ENCODE measurements around the gene AATK. TPM values are rescaled to one million over a fixed set of nuclear protein-coding genes. Genes with fewer than 3 reads are reported as not detected.

The AATK gene
- total and polyA plus RNA-seq, 11 donors, result 1.3 to 12.0 (median 9.3) TPM

DNA sequence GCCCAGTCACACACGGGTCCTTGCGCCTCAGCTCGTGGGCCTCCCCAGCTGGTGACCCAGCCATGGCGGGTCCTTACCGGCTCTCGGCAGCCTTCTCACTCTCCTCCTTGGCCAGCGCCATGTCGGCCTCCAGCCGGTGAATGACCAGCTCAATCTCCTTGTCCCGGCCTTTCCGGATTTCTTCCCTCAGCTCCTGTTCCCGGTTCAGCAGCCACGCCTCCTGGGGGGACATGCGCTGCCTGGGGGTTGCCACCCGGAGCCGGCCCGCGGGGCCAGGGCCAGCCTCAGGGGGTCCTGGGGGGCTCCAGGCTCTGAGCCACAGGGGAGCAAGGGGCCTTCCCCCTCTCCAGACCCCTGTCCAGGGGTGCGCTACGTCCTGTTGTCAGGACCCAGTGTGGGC, 25.1 kb upstream of the AATK start:
- no peak for TF ChIP-seq POLR2A (IDR thresholded peaks at IDR 0.05)
- TF ChIP-seq, protein P1, sequence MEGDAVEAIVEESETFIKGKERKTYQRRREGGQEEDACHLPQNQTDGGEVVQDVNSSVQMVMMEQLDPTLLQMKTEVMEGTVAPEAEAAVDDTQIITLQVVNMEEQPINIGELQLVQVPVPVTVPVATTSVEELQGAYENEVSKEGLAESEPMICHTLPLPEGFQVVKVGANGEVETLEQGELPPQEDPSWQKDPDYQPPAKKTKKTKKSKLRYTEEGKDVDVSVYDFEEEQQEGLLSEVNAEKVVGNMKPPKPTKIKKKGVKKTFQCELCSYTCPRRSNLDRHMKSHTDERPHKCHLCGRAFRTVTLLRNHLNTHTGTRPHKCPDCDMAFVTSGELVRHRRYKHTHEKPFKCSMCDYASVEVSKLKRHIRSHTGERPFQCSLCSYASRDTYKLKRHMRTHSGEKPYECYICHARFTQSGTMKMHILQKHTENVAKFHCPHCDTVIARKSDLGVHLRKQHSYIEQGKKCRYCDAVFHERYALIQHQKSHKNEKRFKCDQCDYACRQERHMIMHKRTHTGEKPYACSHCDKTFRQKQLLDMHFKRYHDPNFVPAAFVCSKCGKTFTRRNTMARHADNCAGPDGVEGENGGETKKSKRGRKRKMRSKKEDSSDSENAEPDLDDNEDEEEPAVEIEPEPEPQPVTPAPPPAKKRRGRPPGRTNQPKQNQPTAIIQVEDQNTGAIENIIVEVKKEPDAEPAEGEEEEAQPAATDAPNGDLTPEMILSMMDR (IDR thresholded peaks at IDR 0.05), result no peak
- no peak for ATAC-seq
- H3K9me3 ChIP-seq, result no peaks in the 10 kb centered on the region
- intact Hi-C loops (cut with DNase I), result loop anchor here in 1 of 10 donors (5.0 kb wide), 1 partner anchor 44 kb away; no protein-coding TSS in a partner anchor
- H3K4me1 ChIP-seq, result peaks cover 0 to 26% (median 5%) of the 10 kb centered on the region in 12 donors
- 89 to 96% (median 91%) methylated on average over 15 to 20 of the region's 20 CpGs for WGBS, 4 donors
- H3K27me3 ChIP-seq, result no peaks in the 10 kb centered on the region
- no peak for DNase-seq
- H3K36me3 ChIP-seq, result peaks cover 0 to 28% (median 0%) of the 10 kb centered on the region in 9 donors
- H3K27ac ChIP-seq, result no peak overlapping the region
- no peak overlapping the region for H3K4me3 ChIP-seq

DNA sequence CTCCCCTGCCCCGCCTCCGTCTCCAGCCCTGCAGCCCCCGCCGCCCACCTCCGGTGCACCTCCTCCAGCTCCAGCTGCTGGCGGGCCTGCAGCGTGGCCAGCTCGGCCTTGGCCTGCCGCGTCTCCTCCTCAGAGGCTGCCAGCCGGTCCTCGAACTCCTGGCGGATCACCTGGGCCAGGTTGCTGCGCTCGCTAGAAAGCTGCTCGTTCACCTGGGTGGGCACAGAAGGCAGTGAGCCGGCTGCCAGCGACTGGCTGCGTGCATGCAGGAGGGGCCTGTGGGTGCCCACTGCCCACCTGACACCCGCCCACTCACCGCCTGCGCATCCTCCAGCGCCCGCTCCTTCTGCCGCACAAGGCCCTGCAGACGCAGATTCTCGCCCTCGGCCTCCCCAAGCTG, 24.6 kb upstream of the AATK start:
- peaks cover 0 to 28% (median 0%) of the 10 kb centered on the region in 9 donors for H3K36me3 ChIP-seq
- intact Hi-C loops (cut with DNase I), result loop anchor here in 1 of 10 donors (5.0 kb wide), 1 partner anchor 43 kb away; no protein-coding TSS in a partner anchor
- peak in 1 of 5 donors; percentile 15 for DNase-seq

DNA sequence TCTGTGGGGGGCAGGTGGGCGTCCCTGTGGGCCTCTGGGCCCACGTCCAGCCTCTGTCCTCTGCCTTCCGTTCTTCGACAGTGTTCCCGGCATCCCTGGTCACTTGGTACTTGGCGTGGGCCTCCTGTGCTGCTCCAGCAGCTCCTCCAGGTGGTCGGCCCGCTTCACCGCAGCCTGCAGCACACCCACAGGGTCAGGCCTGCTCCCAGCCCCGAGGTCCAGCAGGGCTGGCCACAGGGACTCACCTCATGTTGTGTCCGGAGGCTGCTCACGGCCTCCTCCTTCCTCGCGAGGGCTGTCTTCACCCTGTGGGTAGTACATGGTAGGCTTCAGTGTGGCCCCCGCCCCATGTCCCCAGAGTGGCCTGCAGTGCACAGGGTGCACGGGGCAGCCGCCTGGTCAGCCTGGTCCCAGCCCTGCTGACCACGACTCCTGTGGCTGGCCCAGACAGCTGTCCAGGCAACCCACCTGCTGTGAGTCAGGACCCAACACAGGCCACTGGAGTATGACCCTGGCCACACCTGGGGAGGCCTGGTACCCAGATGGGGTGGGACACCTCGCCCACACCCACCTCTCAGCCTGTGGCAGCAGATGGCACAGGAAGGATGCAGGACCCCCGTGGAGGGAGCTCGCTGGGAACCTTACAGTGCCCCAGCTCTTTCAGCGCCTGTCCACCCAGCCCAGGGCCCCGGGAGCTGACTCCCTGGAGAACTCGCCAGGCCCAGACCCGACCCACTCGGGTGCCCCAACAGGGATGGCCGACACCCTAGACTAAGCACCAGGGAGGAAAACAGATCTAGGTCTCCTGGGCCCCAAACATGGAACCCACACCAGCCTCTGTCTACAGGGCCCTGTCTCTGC, 23.9 kb upstream of the AATK start:
- no peak overlapping the region for H3K27ac ChIP-seq
- H3K4me3 ChIP-seq, result no peak overlapping the region
- WGBS, 4 donors, result 80 to 84% (median 83%) methylated on average over 15 to 27 of the region's 27 CpGs
- intact Hi-C loops (cut with DNase I), result loop anchor here in 1 of 10 donors (5.0 kb wide), 1 partner anchor 43 kb away; no protein-coding TSS in a partner anchor
- H3K36me3 ChIP-seq, result peaks cover 0 to 26% (median 0%) of the 10 kb centered on the region in 9 donors
- ATAC-seq (peak in 1 of 4 donors; percentile 45), DNase-seq (peak in 1 of 5 donors; percentile 6)
- peaks cover 0 to 14% (median under 1%) of the 10 kb centered on the region in 12 donors for H3K4me1 ChIP-seq
- no peaks in the 10 kb centered on the region for H3K27me3 ChIP-seq
- no peak for TF ChIP-seq POLR2A (IDR thresholded peaks at IDR 0.05)
- TF ChIP-seq, protein P1 (IDR thresholded peaks at IDR 0.05), result peak in 2 of 12 donors; percentile 9 to 13
- no peaks in the 10 kb centered on the region for H3K9me3 ChIP-seq

More for the DNA sequence above, 24.6 kb upstream of the AATK start:
- H3K27ac ChIP-seq, result no peak overlapping the region
- TF ChIP-seq, protein P1 (IDR thresholded peaks at IDR 0.05), result no peak
- no peak for TF ChIP-seq POLR2A (IDR thresholded peaks at IDR 0.05)
- H3K9me3 ChIP-seq, result no peaks in the 10 kb centered on the region
- ATAC-seq, result no peak
- H3K4me1 ChIP-seq, result peaks cover 0 to 21% (median 3%) of the 10 kb centered on the region in 12 donors
- H3K4me3 ChIP-seq, result no peak overlapping the region
- WGBS, 4 donors, result 96 to 97% (median 97%) methylated on average over 18 to 28 of the region's 28 CpGs
- no peaks in the 10 kb centered on the region for H3K27me3 ChIP-seq

DNA sequence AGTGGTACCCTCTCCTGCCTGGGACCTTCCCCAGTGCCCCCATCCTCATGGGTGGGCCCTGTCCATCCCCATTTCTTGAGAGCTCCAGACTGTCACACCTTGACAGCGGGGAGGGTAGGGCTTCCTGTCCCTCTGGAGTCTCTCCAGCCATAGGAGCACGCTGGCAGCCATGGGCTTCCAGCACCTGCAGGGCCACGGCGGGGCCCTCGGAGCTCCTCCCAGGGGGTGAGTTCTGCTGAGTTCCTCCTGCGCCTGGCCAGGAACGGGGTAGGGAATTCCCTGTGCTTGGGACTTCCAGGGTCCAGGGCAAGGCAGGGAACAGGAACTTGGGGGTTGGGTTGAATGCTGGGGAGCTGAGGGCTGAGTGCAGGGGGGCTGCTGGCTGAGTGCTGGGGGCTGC, 23.0 kb upstream of the AATK start:
- Histone ChIP-seq H3K27ac (no peak overlapping the region), H3K4me3 (no peak overlapping the region), H3K36me3 (peaks cover 0 to 26% (median 0%) of the 10 kb centered on the region in 9 donors), H3K27me3 (peaks cover 0 to under 1% (median 0%) of the 10 kb centered on the region in 9 donors), H3K4me1 (peaks cover 0 to 5% (median 0%) of the 10 kb centered on the region in 12 donors), H3K9me3 (no peaks in the 10 kb centered on the region)
- TF ChIP-seq, protein P1 (IDR thresholded peaks at IDR 0.05), result no peak
- no peak for TF ChIP-seq POLR2A (IDR thresholded peaks at IDR 0.05)
- WGBS, 4 donors, result 91 to 95% (median 93%) methylated on average over 3 to 7 of the region's 7 CpGs
- intact Hi-C loops (cut with DNase I), result no loop called here
- ATAC-seq (no peak), DNase-seq (no peak)
